ENCODE measurements around the gene RTEL1.
"Not testable (repeated sequence)": the region's sequence is repeated elsewhere in the genome, so short reads cannot be mapped to it uniquely, and the experiment has no call there.

RTEL1 gene, protein sequence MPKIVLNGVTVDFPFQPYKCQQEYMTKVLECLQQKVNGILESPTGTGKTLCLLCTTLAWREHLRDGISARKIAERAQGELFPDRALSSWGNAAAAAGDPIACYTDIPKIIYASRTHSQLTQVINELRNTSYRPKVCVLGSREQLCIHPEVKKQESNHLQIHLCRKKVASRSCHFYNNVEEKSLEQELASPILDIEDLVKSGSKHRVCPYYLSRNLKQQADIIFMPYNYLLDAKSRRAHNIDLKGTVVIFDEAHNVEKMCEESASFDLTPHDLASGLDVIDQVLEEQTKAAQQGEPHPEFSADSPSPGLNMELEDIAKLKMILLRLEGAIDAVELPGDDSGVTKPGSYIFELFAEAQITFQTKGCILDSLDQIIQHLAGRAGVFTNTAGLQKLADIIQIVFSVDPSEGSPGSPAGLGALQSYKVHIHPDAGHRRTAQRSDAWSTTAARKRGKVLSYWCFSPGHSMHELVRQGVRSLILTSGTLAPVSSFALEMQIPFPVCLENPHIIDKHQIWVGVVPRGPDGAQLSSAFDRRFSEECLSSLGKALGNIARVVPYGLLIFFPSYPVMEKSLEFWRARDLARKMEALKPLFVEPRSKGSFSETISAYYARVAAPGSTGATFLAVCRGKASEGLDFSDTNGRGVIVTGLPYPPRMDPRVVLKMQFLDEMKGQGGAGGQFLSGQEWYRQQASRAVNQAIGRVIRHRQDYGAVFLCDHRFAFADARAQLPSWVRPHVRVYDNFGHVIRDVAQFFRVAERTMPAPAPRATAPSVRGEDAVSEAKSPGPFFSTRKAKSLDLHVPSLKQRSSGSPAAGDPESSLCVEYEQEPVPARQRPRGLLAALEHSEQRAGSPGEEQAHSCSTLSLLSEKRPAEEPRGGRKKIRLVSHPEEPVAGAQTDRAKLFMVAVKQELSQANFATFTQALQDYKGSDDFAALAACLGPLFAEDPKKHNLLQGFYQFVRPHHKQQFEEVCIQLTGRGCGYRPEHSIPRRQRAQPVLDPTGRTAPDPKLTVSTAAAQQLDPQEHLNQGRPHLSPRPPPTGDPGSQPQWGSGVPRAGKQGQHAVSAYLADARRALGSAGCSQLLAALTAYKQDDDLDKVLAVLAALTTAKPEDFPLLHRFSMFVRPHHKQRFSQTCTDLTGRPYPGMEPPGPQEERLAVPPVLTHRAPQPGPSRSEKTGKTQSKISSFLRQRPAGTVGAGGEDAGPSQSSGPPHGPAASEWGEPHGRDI (N-terminal part only)

DNA sequence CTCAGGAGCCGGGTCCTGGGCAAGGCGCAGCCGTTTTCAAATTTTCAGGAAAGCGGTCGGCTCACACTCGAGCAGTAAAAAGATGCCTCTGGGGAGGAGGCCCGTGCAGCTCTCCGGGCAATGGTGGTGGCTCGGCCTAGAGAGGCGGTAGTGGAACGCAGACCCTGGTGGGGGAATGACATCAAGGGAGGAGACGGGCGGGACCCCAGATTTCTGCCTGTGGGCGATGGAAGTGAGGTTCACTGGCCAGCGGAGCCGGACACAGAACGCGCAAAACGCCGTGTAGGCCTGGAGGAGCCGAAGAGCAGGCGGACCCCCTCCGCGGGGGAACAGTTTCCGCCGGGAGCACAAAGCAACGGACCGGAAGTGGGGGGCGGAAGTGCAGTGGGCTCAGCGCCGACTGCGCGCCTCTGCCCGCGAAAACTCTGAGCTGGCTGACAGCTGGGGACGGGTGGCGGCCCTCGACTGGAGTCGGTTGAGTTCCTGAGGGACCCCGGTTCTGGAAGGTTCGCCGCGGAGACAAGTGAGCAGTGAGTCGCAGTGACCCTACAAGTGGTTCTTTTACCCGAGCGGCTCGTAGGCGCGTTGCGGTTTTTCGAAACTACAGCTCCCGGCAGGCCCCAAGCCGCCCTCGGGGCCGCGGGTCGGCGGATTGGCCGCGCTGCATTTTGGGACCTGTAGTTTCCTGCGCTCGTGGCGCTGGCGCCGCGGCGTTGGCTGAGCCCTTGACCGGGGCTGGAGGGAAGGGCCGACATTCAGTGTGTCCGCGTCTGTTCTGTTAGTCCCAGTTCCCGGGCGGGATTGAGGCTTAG is at the start of gene RTEL1:
RTEL1 (plus strand) TSS at position 376 of the 812 bp plus-strand sequence. CDS start 1,091 bp downstream, outside the sequence.
- DNase-seq = peak; percentile 77 to 95

DNA sequence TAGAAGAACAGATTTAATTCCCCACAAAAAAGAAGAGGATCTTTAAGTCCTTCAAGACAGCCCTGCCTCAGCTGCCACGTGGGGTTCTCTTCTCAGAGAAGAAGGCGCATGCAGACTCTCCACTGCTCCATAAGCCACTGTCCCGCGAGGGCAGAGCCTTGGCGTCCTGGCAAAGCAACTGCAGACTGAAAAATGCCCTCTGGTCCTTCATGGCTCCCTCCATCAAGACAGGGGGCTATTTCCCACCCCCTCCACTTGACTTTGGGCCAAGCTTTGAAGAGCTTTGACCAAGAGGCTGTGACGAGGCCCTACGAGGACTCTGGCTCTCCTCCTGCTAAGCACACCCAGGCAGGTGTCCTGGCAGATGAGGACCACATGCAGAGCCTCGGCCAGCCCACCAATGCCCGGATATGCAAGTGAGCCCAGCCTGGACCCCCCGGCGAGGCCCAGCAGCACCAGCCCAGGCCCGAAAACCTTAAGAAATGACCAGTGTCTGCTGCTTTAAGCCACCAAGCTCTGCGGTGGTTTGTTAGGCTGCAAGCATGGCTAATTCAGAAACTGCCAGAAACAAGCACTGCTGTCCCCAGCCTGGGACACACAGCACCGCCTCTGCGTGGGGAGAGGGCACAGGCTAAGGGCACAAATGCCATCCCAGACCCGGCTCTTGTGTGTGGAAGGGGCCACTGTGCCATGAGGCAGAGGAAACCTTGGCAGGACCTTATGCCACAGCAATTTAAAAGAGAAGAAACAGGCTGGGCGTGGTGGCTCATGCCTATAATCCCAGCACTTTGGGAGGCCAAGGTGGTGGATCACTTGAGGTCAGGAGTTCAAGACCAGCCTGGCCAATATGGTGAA is 47.3 kb upstream of the RTEL1 start:
- DNase-seq = no peak

DNA sequence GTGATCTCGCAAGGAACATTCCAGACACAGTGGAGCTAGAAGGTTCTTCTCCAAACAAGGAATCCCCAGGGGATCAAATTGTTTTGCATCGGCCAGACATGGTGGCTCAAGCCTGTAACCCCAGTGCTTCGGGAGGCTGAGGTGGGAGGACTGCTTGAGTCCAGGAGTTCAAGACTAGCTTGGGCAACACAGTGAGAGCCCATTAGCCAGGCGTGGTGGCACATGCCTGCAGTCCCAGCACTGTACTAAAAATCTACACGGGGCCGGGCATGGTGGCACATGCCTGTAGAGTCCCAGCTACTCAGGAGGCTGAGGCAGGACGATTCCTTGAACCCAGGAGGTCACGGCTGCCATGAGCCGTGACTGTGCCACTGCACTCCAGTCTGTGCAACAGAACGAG is 46.5 kb upstream of the RTEL1 start:
- no peak for DNase-seq

DNA sequence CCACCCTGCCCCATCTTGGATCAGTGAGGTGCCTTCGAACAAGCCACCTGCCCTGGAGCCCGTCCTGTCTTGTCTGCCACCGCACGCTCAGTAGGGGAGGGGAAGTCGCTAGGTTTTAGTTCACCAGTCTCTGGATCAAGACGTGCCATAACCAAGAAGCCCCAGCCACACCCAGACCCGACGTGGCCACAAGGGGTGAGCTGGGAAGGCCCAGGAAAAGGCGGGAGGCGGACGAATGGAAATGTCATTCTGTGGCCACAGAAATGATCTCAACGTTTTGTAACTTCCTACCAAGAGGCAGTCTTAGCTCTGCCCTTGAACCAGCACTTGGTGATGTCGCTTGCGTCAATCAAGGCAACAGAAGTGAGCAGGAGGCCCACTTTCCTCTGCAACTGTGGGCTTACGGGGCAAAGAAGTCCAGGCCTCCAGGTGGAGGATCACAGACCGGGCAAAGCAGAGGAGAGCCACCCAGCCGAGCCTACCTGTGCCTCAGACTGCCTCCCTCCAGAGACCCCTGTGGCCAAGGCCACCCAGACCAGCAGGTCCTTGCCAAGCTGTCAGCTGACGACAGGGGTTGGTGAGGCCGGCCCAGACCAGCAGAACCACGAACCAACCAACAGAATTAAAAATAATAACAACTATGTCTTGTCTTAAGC is 45.7 kb upstream of the RTEL1 start:
- DNase-seq = no peak

DNA sequence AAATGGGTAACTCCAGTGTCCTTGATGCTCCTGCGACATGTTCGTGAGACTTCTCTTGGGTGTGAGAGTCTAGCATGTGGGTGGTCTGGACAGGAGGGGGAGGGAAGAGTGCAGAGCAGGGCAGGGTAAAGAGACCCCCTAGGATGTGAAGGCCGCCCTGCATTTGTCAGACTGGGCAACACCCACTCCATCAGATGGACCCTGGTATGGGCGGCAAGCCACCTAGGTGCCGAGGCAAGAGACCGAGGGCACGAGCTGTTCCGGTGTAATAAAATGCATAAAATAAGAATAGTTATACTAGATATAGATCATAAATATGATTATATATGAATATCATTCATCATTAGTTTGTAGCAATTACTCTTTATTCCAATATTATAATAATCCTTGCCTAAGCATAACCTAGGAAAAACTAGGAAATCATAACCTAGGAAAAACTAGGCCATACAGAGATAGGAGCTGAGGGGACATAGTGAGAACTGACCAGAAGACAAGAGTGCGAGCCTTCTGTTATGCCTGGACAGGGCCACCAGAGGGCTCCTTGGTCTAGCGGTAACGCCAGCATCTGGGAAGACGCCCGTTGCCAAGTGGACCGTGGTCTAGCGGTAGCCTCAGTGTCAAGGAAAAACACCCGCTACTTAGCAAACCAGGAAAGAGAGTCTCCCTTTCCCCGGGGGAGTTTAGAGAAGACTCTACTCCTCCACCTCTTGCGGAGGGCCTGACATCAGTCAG is 44.1 kb upstream of the RTEL1 start:
- not testable (repeated sequence) for DNase-seq

- DNase-seq = no peak
Measured at GRCh38 chr20:63617092-63617875, 40.8 kb upstream of the RTEL1 start.

GRCh38 chr20:63617876-63618265 is 40.2 kb upstream of the RTEL1 start:
- no peak for DNase-seq

GRCh38 chr20:63618291-63618980 is 39.7 kb upstream of the RTEL1 start:
- DNase-seq = no peak

- DNase-seq = no peak
Measured at GRCh38 chr20:63619086-63619485, 39.0 kb upstream of the RTEL1 start.

GRCh38 chr20:63619505-63619904 is 38.6 kb upstream of the RTEL1 start:
- DNase-seq = no peak

DNA sequence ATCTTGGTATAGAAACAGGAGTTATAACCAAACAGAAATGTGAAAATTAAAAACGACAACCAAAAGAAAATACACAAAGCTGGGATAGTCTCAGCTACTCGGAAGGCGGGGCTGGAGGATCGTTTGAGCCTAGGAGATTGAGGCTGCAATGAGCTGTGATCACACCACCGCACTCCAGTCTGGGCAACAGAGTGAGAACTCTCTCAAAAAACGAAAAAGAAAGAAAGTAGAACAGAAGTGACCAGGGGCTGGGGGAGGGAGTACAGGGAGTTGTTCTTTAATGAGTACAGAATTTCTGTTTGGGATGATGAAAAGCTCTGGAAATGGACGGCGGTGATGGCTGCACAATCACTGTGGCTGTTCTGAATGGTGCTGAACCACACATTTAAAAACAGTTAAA is 37.1 kb upstream of the RTEL1 start:
- no peak for DNase-seq

DNA sequence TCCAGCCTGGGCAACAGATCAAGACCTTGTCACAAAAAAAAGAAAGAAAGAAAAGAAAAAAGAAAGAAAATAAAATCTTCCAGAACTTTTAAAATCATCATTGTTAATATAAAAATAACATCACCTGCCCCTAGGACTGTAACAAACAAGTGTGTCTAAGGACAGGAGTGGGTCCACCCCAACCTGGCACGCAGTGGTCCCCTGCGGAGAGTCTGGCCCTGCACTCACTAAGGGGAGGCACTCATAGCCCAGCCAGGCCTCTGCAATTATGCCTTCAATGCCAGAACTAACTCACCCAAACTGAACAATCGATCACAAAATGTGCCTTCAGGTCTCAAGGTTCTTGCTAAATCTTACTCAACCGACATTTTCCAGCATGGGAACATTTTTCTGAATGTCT is 36.0 kb upstream of the RTEL1 start:
- no peak for DNase-seq

DNA sequence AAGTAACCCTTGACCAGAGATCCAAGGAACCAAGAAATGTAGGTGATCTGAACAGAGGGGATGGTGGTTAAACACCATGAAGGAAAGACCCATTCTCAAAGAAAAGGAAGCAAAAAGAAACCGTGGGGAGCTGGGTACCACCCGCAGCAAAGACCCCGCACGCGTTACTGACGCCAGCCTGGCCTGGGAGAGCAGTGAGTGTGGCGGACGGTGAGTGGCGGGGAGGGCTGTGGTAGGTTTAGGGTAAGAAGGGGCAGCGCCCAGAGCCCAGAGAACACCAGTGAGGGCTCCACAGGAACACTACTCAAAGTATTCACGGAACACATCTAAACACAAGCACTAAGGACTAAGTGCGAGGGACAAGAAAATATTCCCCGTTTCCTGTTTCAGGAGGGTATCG is 35.4 kb upstream of the RTEL1 start:
- DNase-seq = no peak

- DNase-seq = no peak
Measured at GRCh38 chr20:63624486-63624885, 33.6 kb upstream of the RTEL1 start.

GRCh38 chr20:63625771-63626423 is 32.2 kb upstream of the RTEL1 start:
- peak in 1 of 2 experiments; percentile 34 for DNase-seq

DNA sequence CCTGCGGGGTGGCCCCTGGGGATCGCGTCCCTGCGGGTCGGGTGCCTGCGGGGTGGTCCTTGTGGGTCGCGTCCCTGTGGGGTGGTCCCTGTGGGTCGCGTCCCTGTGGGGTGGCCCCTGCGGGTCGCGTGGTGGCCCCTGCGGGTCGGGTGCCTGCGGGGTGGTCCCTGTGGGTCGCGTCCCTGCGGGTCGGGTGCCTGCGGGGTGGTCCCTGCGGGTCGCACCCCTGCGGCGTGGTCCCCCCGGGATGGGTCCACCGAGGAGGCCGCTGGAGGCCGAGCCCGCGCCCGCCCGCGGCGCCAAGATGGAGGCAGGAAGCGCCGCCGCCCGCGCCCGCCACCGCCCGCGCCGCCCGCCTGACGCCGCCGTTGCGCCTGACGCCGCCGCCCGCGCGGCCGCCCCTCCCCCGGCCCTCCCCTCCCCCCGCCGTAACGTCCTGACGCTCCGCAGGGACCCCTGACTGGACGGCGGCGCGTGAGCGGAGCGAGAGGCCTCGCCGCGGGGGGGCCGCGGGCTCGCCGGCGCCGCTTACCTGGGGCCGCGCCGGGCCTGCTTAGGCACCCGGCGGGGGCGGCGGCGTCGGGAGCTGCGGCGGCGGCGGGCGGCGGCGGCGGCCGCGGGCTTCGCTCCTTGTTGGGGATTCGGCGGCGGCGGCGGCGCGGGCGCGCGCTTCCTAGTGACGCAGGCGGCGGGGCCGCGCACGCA is 31.5 kb upstream of the RTEL1 start, which contains the start of gene GMEB2:
GMEB2 (minus strand) TSS at position 678 of the 705 bp plus-strand sequence. CDS start 7,704 bp downstream, outside the sequence.
- peak; percentile 61 to 95 for DNase-seq

GRCh38 chr20:63627129-63627750 is 30.9 kb upstream of the RTEL1 start:
- DNase-seq = peak; percentile 88 to 98

All from NCI-H526 (cell line).